Activated CD4-positive, alpha-beta T cell treated with anti-CD3 and anti-CD28 coated beads for 48 hours (primary cell): ENCODE results near the gene CCZ1B.
A peak's percentile ranks its signal among the peaks of the same experiment; 100 is the strongest.
"Not testable (repeated sequence)": the region's sequence is repeated elsewhere in the genome, so short reads cannot be mapped to it uniquely, and the experiment has no call there.

Experiments
- DNase-seq: peaks from one replicate; pipeline ENCODE4 v3.0.0-alpha.2; 2020

CCZ1B gene

GRCh38 chr7:6830026-6830425 is 4.0 kb upstream of the CCZ1B start:
- not testable (repeated sequence) for DNase-seq

- not testable (repeated sequence) for DNase-seq
Measured at GRCh38 chr7:6829616-6830015, 3.5 kb upstream of the CCZ1B start.

GRCh38 chr7:6827180-6827579 is 1.1 kb upstream of the CCZ1B start:
- peak; percentile 18 for DNase-seq

- DNase-seq = not testable (repeated sequence)
Measured at GRCh38 chr7:6825236-6826125, 594 bp downstream of the CCZ1B start.

- DNase-seq = not testable (repeated sequence)
Measured at GRCh38 chr7:6821622-6822021, 4.5 kb downstream of the CCZ1B start.

GRCh38 chr7:6815470-6815869 is 10.6 kb downstream of the CCZ1B start:
- not testable (repeated sequence) for DNase-seq

- DNase-seq = not testable (repeated sequence)
Measured at GRCh38 chr7:6813011-6813410, 13.1 kb downstream of the CCZ1B start.

- not testable (repeated sequence) for DNase-seq
Measured at GRCh38 chr7:6807959-6808358, 18.1 kb downstream of the CCZ1B start.

- not testable (repeated sequence) for DNase-seq
Measured at GRCh38 chr7:6807393-6807918, 18.6 kb downstream of the CCZ1B start.

GRCh38 chr7:6800331-6800730 is 25.7 kb downstream of the CCZ1B start:
- not testable (repeated sequence) for DNase-seq

GRCh38 chr7:6799887-6800286 is 26.2 kb downstream of the CCZ1B start:
- DNase-seq = not testable (repeated sequence)

GRCh38 chr7:6798047-6798446 is 28.0 kb downstream of the CCZ1B start:
- DNase-seq = not testable (repeated sequence)

- not testable (repeated sequence) for DNase-seq
Measured at GRCh38 chr7:6797218-6797617, 28.9 kb downstream of the CCZ1B start.

- not testable (repeated sequence) for DNase-seq
Measured at GRCh38 chr7:6794276-6794675, 31.8 kb downstream of the CCZ1B start.

- not testable (repeated sequence) for DNase-seq
Measured at GRCh38 chr7:6792113-6792872, 33.8 kb downstream of the CCZ1B start.

GRCh38 chr7:6789353-6789752 is 36.7 kb downstream of the CCZ1B start:
- not testable (repeated sequence) for DNase-seq

- not testable (repeated sequence) for DNase-seq
Measured at GRCh38 chr7:6781581-6781980, 44.5 kb downstream of the CCZ1B start.

GRCh38 chr7:6761186-6761585 is 64.9 kb downstream of the CCZ1B start:
- DNase-seq = not testable (repeated sequence)

- not testable (repeated sequence) for DNase-seq
Measured at GRCh38 chr7:6753964-6754363, 72.1 kb downstream of the CCZ1B start, which contains the start of gene RSPH10B2. RSPH10B2 (plus strand) TSS chr7:6754103; CDS start chr7:6757678, 3,575 bp downstream.

- DNase-seq = not testable (repeated sequence)
Measured at GRCh38 chr7:6750173-6750572, 75.9 kb downstream of the CCZ1B start.

GRCh38 chr7:6749335-6749734 is 76.7 kb downstream of the CCZ1B start:
- DNase-seq = not testable (repeated sequence)
